Liver (tissue), 3 donors: ENCODE measurements around the gene PLS3.
A peak's percentile ranks its signal among the peaks of the same experiment; 100 is the strongest.

Experiments
- EGR1 ChIP-seq, 2 donors: IDR thresholded peaks; 2 replicates each; pipeline ENCODE4 v1.6.1; 2016 to 2018; ENCODE audit warnings: antibody characterized with exemption in 2 of 2, low read depth in 2 of 2
- GABPA ChIP-seq, 2 donors: IDR thresholded peaks in 1 of 2; conservative IDR thresholded peaks in 1 of 2; 2 replicates each; pipeline ENCODE4 v1.6.1; 2016; ENCODE audit warnings: antibody characterized with exemption in 2 of 2, mild to moderate bottlenecking in 1 of 2, moderate library complexity in 1 of 2
- HNF4A ChIP-seq, 2 donors: conservative IDR thresholded peaks; 2 replicates each; pipeline ENCODE4 v1.6.1; 2016; ENCODE audit warnings: antibody characterized with exemption in 2 of 2, mild to moderate bottlenecking in 2 of 2
- JUND ChIP-seq, 2 donors: IDR thresholded peaks; 2 replicates each; pipeline ENCODE4 v1.6.1; 2016; ENCODE audit warnings: antibody characterized with exemption in 2 of 2
- NR2F2 ChIP-seq: IDR thresholded peaks from 2 replicates; pipeline ENCODE4 v1.6.1; 2016; ENCODE audit warnings: antibody characterized with exemption
- RAD21 ChIP-seq, 2 donors: IDR thresholded peaks; 2 replicates each; pipeline ENCODE4 v1.6.1; 2016; ENCODE audit warnings: antibody characterized with exemption in 2 of 2, mild to moderate bottlenecking in 2 of 2
- TF ChIP-seq, protein P1 (sequence below): fragments of 150-350 bp; IDR thresholded peaks from 2 replicates; pipeline ENCODE4 v1.5.1; 2017; ENCODE audit warnings: improper control_type of control experiment, low read depth, low read length; ENCODE audit not compliant: missing input control
- TF ChIP-seq, protein P2 (sequence below): IDR thresholded peaks from 2 replicates; pipeline ENCODE4 v1.6.1; 2016; ENCODE audit warnings: antibody characterized with exemption
- TF ChIP-seq, protein P3 (sequence below): IDR thresholded peaks from 2 replicates; pipeline ENCODE4 v1.6.1; 2016; ENCODE audit warnings: antibody characterized with exemption, mild to moderate bottlenecking
- donor health status: healthy.
- donor health status: healthy.

DNA sequence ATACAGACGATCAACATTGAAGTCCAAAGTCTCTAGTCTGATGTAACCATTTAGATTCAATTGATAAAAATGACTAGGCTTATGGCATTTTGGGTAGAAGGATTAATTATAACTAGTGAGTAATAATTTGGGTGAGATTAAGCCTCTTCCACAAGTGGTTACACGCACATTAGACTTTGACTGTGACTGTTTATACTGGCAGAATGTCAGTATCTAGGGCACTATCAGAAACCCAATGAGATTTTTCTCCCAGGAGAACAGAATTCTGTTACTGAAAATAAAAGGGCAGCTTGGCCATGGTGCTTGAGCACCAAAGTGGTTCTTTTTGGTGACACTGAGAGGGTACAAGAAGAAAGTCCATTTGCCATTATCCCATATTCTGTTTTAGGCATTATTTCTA lies 3.3 kb downstream of the PLS3 start:
- TF ChIP-seq EGR1 (IDR thresholded peaks at IDR 0.05; ENCODE audit: low read depth in 2 of 2) = no peak
- TF ChIP-seq NR2F2 = no peak
- TF ChIP-seq, protein P1, sequence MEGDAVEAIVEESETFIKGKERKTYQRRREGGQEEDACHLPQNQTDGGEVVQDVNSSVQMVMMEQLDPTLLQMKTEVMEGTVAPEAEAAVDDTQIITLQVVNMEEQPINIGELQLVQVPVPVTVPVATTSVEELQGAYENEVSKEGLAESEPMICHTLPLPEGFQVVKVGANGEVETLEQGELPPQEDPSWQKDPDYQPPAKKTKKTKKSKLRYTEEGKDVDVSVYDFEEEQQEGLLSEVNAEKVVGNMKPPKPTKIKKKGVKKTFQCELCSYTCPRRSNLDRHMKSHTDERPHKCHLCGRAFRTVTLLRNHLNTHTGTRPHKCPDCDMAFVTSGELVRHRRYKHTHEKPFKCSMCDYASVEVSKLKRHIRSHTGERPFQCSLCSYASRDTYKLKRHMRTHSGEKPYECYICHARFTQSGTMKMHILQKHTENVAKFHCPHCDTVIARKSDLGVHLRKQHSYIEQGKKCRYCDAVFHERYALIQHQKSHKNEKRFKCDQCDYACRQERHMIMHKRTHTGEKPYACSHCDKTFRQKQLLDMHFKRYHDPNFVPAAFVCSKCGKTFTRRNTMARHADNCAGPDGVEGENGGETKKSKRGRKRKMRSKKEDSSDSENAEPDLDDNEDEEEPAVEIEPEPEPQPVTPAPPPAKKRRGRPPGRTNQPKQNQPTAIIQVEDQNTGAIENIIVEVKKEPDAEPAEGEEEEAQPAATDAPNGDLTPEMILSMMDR = no peak
- peak; percentile 79 to 81 for TF ChIP-seq HNF4A (conservative IDR thresholded peaks at IDR 0.05)
- TF ChIP-seq, protein P2, sequence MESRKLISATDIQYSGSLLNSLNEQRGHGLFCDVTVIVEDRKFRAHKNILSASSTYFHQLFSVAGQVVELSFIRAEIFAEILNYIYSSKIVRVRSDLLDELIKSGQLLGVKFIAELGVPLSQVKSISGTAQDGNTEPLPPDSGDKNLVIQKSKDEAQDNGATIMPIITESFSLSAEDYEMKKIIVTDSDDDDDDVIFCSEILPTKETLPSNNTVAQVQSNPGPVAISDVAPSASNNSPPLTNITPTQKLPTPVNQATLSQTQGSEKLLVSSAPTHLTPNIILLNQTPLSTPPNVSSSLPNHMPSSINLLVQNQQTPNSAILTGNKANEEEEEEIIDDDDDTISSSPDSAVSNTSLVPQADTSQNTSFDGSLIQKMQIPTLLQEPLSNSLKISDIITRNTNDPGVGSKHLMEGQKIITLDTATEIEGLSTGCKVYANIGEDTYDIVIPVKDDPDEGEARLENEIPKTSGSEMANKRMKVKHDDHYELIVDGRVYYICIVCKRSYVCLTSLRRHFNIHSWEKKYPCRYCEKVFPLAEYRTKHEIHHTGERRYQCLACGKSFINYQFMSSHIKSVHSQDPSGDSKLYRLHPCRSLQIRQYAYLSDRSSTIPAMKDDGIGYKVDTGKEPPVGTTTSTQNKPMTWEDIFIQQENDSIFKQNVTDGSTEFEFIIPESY = no peak
- TF ChIP-seq, protein P3, sequence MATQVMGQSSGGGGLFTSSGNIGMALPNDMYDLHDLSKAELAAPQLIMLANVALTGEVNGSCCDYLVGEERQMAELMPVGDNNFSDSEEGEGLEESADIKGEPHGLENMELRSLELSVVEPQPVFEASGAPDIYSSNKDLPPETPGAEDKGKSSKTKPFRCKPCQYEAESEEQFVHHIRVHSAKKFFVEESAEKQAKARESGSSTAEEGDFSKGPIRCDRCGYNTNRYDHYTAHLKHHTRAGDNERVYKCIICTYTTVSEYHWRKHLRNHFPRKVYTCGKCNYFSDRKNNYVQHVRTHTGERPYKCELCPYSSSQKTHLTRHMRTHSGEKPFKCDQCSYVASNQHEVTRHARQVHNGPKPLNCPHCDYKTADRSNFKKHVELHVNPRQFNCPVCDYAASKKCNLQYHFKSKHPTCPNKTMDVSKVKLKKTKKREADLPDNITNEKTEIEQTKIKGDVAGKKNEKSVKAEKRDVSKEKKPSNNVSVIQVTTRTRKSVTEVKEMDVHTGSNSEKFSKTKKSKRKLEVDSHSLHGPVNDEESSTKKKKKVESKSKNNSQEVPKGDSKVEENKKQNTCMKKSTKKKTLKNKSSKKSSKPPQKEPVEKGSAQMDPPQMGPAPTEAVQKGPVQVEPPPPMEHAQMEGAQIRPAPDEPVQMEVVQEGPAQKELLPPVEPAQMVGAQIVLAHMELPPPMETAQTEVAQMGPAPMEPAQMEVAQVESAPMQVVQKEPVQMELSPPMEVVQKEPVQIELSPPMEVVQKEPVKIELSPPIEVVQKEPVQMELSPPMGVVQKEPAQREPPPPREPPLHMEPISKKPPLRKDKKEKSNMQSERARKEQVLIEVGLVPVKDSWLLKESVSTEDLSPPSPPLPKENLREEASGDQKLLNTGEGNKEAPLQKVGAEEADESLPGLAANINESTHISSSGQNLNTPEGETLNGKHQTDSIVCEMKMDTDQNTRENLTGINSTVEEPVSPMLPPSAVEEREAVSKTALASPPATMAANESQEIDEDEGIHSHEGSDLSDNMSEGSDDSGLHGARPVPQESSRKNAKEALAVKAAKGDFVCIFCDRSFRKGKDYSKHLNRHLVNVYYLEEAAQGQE = no peak
- peak; percentile 50 to 66 for TF ChIP-seq JUND (IDR thresholded peaks at IDR 0.05)
- no peak for TF ChIP-seq GABPA (IDR thresholded peaks at IDR 0.05 in 1 of 2, conservative IDR thresholded peaks at IDR 0.05 in 1 of 2)
- peak; percentile 16 to 28 for TF ChIP-seq RAD21 (IDR thresholded peaks at IDR 0.05)
